HG03039 (cell line): Measurements from ENCODE around the gene TAS1R1.

Source experiments
- ATAC-seq: cut with Tn5 transposase; IDR thresholded peaks from one replicate; pipeline ENCODE4 v1.9.1; 2021; ENCODE audit warnings: mild to moderate bottlenecking, moderate library complexity; ENCODE audit not compliant: unreplicated experiment

Gene TAS1R1

GRCh38 chr1:6554907-6555778, at the start of gene TAS1R1:
TAS1R1 (plus strand) TSS chr1:6555307; CDS start chr1:6555374, 67 bp downstream.
- no peak for ATAC-seq

GRCh38 chr1:6505367-6506209, 49.5 kb upstream of the TAS1R1 start:
- no peak for ATAC-seq

GRCh38 chr1:6506210-6507036, 48.7 kb upstream of the TAS1R1 start:
- ATAC-seq: no peak

GRCh38 chr1:6507037-6507428, 48.1 kb upstream of the TAS1R1 start:
- ATAC-seq: no peak

DNA sequence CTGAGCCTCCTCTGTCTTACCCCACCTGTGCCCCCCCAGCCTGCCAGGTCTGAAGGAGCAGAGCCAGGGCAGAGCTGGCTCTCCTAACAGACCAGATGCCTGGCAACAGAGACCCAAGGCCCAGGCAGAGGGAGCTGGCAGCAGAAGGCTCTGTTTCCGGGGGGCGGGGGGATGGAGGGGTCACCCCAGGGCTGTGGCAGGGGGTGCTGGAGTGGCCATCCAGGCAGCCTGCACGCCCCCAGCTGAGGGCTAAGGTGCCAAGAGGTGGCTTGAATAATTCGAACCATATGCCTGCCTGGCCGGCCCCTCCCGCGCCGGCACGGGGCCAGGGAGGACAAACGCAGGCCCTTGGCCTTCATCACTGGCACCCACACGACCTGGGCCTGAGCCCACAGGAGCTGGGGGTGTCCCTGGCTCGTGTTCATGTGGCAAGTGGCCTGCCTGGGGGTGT, 47.6 kb upstream of the TAS1R1 start:
- ATAC-seq: no peak

DNA sequence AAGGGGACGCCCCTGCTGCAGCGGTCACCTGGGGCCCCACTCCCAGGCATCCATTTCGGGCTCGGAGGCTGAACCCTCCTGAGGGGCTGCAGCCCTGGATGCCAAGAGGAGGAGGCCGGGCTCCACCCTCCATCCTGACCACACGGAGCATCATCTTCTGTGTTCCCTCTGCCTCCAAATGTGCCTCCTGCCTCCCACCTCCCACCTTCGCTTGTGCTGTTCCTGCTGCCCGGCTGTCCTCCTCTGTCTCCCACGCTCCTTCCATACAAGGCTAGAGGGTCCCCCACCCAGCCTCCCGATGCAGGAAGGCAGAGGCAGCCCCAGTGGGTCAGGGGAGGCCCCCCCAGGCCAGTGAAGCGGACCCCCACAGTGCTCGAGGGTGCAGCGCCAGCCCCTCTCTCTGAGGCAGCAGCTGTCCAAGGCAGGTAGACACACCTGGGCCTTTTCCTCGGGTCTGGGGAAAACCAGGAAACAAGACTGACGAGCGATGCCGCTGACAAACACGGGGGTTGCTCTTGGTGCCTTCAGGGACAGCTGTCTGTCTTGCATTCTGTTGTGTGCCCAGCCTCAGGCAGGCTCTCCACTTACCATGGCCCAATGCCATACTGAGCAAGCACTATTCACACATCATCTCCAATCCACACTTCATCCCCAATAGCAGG, 46.8 kb upstream of the TAS1R1 start:
- no peak for ATAC-seq

DNA sequence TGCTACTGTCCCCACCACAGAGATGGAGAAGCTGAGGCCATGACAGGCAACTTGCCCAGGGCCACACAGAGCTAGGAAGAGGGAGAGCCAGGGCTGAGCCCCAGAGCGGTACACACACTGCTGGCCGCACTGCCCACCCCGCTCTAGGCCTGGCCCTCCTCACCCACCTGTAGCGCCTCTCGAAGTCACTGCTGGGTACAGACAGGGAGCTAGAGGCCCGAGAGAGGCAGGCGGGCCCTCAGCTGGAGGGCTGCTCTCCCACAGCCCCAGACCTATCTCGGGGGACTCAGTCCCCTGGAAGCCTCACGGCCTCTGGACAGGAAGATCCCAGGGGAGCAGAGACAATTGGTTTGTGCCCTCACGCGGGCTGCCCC, 46.3 kb upstream of the TAS1R1 start:
- no peak for ATAC-seq

GRCh38 chr1:6509220-6509918, 45.7 kb upstream of the TAS1R1 start:
- ATAC-seq: no peak

- ATAC-seq: no peak
These were observed 45.2 kb upstream of the TAS1R1 start for GRCh38 chr1:6509919-6510291.

DNA sequence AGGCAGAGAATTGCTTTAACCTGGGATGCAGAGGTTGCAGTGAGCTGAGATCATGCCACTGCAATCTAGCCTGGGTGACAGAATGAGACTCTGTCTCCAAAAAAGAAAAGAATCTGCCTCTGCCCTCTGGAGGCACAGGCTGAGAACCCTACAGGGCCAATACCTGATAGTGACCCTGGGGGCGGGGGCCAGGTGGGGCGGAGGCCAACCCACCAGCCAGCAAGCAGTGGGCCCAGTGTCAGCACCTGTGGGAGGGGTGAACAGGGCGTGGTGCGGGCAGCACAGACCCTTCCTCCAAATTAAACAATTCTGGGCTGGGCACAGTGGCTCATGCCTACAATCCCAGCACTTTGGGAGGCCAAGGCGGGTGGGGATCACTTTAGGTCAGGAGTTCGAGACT, 44.6 kb upstream of the TAS1R1 start:
- ATAC-seq: no peak

DNA sequence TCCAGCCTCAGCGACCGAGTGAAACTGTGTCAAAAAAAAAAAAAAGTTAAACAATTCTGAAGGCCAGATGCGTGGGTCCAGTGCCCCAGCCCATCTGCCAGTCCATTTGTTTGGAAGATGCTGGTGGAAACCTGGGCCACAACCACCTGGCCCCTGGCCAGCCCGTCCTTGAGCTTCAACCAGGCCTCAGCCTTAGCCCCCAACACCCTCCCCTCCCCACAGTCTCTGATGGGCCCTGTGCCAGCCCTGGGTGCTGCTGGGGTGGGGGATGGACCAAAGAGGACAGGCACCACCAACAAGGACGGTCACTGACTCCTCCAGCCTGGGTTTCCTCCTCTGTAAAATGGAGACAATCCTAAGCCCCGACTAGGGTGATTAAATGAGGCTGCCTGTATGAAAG, 44.1 kb upstream of the TAS1R1 start:
- ATAC-seq: no peak

GRCh38 chr1:6511561-6512244, 43.4 kb upstream of the TAS1R1 start:
- ATAC-seq: no peak

- no peak for ATAC-seq
These were observed 42.7 kb upstream of the TAS1R1 start for GRCh38 chr1:6512245-6512907.

DNA sequence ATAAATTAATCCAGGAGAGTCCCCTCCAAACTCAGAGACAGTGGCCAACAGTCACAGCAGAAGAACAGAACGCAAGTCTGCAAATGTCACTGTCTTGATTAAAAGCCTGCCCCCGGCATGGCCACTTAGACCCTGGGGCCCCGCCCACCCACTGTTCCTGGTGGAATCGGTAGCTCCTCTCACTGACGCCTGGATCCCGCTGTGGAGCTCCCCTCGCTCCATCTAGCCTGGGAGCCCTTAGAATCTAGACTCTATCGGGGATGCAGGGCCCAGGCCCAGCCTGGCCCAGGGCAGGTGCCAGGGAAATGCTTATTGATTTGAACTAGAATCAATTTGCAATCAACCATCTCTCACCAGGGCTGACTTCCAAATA, 42.2 kb upstream of the TAS1R1 start:
- ATAC-seq: no peak

DNA sequence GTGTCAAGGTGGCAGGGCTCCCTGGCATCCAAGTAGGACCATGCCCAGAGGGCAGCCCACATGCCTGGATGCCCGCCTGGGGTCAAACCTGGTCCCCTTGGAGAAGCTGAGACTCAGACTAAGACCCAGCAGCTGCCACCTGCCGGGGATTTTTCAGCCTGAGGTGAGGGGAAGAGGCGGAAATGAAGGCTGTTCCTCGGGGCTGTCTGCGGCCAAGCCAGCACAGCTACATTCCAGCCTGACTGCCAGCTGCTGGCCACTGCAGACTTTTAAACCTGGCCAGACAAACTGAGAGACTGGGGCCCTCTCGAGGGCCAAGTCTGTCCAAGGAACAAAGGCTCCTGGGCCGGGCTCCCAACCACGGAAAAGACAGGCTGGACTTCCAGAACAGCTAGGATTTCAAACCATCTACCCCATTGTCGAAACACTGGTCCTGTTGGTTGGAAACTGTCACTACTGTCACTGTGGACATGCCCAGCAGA, 41.7 kb upstream of the TAS1R1 start:
- ATAC-seq: no peak

DNA sequence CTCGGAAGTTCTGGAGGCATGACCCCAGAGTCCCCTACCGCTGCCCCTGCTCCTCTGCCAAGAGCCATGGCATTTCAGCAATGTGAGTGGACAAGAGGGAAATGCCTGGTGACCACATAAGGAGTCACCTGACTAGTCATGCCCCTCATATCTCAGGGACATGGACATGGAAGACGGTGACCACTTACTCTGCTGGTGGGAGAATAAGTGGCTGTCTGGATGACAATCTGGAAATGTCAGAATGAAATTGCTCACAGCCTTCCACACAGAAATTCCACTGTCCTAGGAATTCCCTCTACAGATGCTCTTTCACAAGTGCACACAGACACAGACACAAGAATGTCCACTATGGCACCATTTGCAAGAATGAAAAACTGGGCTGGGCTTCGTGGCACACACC, 39.3 kb upstream of the TAS1R1 start:
- ATAC-seq: no peak

DNA sequence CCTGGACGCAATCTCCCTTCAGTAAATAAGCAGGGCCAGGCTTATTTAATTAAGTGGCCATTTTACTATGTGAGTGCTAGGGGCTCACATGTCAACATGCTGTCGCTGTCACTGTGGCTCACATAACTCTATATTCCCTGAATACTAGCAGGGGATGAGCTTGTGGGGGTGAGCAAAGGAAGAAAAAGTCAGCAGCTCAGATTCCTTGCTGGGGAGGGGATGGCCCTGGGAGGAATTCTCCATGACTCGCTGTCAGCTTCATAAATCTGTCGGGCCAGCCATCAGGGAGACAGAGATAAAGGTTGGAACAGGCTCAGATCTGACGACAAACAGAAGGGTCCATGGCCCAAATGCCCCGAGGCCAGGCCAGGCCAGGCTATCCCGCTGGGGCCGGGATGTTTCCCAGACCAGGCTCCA, 37.7 kb upstream of the TAS1R1 start:
- no peak for ATAC-seq

DNA sequence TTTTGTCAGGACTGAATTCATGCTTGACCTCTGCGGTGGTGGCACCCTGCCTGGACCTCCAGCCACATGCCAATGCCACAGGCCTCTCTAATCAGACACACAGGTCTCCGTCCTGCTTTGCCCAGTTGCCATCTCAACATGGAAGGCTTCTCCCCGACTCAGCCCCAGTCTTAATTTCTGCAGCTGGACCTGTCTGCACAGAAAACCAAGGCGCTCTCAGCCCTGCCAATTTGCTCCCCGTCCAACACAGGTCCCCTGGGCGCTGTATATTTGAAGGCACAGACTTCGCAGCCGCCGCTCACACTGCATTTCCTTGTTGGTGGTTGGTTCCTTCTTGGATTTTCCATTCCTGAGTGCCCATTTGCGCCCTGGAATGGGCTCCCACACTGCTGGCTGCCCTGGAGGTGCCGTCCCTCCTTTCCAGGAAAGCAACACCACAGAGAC, 35.6 kb upstream of the TAS1R1 start:
- no peak for ATAC-seq
